GM20431 (cell line): Measurements from ENCODE around the gene INSR.
"Not testable (repeated sequence)": the region's sequence is repeated elsewhere in the genome, so short reads cannot be mapped to it uniquely, and the experiment has no call there.

Source experiments
- in situ Hi-C: fragments of 300-500 bp; cut with MseI, MboI; formaldehyde crosslinking; loops from one replicate; pipeline ENCODE4 v1.15.0; 2020; ENCODE audit warnings: low sequenced_read_pairs; ENCODE audit not compliant: unreplicated experiment

Gene INSR

GRCh38 chr19:7069042-7069903, 224.9 kb downstream of the INSR start, which contains the start of gene ZNF557:
Gene ZNF557, plus strand, starts transcription at chr19:7069703. Its CDS starts 5,372 bp downstream, at chr19:7075075.
- in situ Hi-C loops = no loop called here

DNA sequence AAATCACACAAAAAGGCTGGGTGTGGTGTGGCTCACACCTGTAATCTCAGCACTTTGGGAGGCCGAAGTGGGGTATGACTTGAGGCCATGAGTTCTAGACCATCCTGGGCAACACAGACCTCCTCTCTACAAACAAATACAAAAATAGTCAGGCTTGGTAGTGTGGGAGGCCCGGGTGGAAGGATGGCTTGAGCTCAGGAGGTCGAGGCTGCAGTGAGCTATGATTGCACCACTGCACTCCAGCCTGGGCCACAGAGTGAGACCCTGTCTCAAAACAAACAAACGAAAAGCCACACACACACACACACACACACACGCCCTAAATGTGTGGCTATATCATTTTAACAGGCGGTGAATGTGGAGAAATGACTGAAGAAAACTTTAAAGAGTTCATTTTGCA, 225.6 kb downstream of the INSR start:
- in situ Hi-C loops = no loop called here

GRCh38 chr19:7067716-7068115, 226.5 kb downstream of the INSR start:
- in situ Hi-C loops = no loop called here

GRCh38 chr19:7067122-7067521, 227.1 kb downstream of the INSR start:
- in situ Hi-C loops = not testable (repeated sequence)

DNA sequence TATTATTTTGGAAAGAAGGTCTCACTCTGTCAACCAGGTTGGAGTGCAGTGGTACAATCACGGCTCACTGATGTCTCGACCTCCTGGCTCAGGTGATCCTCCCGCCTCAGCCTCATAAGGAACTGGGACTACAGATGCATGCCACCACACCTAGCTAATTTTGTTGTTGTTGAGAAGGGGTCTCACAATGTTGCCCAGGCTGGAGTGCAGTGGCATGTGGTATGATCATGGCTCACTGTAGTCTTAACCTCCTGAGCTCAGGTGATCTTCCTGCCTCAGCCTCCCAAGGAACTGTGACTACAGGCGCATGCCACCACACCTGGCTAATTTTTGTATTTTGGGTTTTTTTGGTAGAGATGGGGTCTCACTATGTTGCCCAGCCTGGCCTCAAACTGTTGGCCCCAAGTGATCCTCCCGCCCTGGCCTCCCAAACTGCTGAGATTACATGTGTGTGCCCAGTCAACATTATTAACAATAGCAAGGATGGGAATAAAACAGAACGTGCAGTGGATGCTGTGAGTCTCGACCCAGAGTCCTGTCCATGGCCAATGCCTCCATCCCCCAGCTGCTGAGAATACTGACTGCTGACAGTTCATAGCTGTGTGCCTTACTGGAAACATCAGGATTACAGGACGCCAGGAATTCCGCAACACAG, 230.3 kb downstream of the INSR start:
- in situ Hi-C loops = no loop called here

- in situ Hi-C loops = no loop called here
Measured at GRCh38 chr19:7063339-7063738, 230.9 kb downstream of the INSR start.
